Panc1 (cell line): ENCODE data around the gene SKIC2. TPM values are rescaled to one million over a fixed set of nuclear protein-coding genes. Genes with fewer than 3 reads are reported as not detected.

ENCODE experiments used
- ATAC-seq: fragments of 200-7000 bp; cut with Tn5 transposase; 2 replicates; pipeline ENCODE4 v1.9.1; 2020; ENCODE audit warnings: mild to moderate bottlenecking, moderate library complexity
- BruUV-seq: library from RNA; stranded (reverse); fragments of 400-500 nt; replicated peaks from 2 replicates; lab custom pipeline; 2021; lab: Mats Ljungman, UMichigan
- CTCF ChIA-PET: fragments of 300-600 bp; sonication (Branson Sonifier 250); formaldehyde crosslinking; loops from one replicate; lab custom pipeline; 2022; ENCODE audit warnings: antibody characterized with exemption; lab: Charles Lee
- POLR2A ChIA-PET: fragments of 300-600 bp; sonication (Branson Sonifier 250); formaldehyde crosslinking; loops from one replicate; lab custom pipeline; 2022; ENCODE audit warnings: antibody characterized with exemption; lab: Charles Lee
- DNase-seq: peaks from one replicate; pipeline ENCODE4 v3.0.0-alpha.2; 2010; ENCODE audit warnings: low read depth, low spot score
- H3K27ac ChIP-seq: 2 replicates; pipeline ENCODE4 v1.5.1; 2011; ENCODE audit warnings: mild to moderate bottlenecking, low read length, inconsistent platforms
- H3K27me3 ChIP-seq: fragments of 200-500 bp; sonication (Bioruptor generic); 2 replicates; pipeline ENCODE4 v1.6.0; 2014; ENCODE audit warnings: low read length, inconsistent platforms; ENCODE audit not compliant: control insufficient read depth, insufficient read depth
- H3K36me3 ChIP-seq: fragments of 200-500 bp; sonication (Bioruptor generic); 2 replicates; pipeline ENCODE4 v1.5.1; 2014; ENCODE audit warnings: inconsistent platforms, mild to moderate bottlenecking, low read length, moderate library complexity; ENCODE audit not compliant: control insufficient read depth, insufficient read depth
- H3K4me1 ChIP-seq: 2 replicates; pipeline ENCODE4 v1.5.1; 2011; ENCODE audit warnings: inconsistent platforms, mild to moderate bottlenecking, low read length, moderate library complexity; ENCODE audit not compliant: control insufficient read depth, insufficient read depth
- H3K4me3 ChIP-seq, 2 experiments: 2 replicates each; pipeline ENCODE4 v1.5.1; 2011 to 2012; ENCODE audit warnings: low read depth in 2 of 2, low read length in 2 of 2, mild to moderate bottlenecking in 2 of 2, inconsistent platforms in 1 of 2, moderate library complexity in 1 of 2
- H3K9me3 ChIP-seq: fragments of 200-500 bp; sonication (Bioruptor generic); 2 replicates; pipeline ENCODE4 v1.5.1; 2014; ENCODE audit warnings: low read depth, mild to moderate bottlenecking, inconsistent platforms, low read length, moderate library complexity; ENCODE audit not compliant: control insufficient read depth, insufficient read depth
- CTCF ChIP-seq: fragments of 450-650 bp; IDR thresholded peaks from 2 replicates; pipeline ENCODE4 v1.5.1; 2017; ENCODE audit warnings: mild to moderate bottlenecking
- POLR2AphosphoS5 ChIP-seq: IDR thresholded peaks from 2 replicates; pipeline ENCODE4 v1.6.1; 2012; ENCODE audit warnings: mild to moderate bottlenecking, low read depth, low read length, moderate library complexity
- SIN3A ChIP-seq: IDR thresholded peaks from 2 replicates; pipeline ENCODE4 v1.6.1; 2012; ENCODE audit warnings: low read depth, mild to moderate bottlenecking, low read length, moderate library complexity, borderline replicate concordance; ENCODE audit not compliant: insufficient read depth
- TCF7L2 ChIP-seq: IDR thresholded peaks from 2 replicates; pipeline ENCODE4 v1.6.1; 2011; ENCODE audit warnings: mild to moderate bottlenecking, low read depth, low read length, inconsistent platforms
- in situ Hi-C: cut with HindIII; loops from 2 replicates; pipeline ENCODE4 v1.10.0; 2016; ENCODE audit warnings: low sequenced_read_pairs, low pct_unique_long_range_greater_than_20kb
- intact Hi-C: fragments of 100-400 bp; cut with micrococcal nuclease; formaldehyde crosslinking; loops from one replicate; pipeline ENCODE4 v1.10.0; 2022; ENCODE audit not compliant: unreplicated experiment
- total RNA-seq: library from RNA; stranded (reverse); gene quantifications from one replicate; pipeline ENCODE4 v1.2.1, GENCODE V29; 2021; ENCODE audit not compliant: unreplicated experiment
- TF ChIP-seq, protein P1 (sequence below), 2 experiments: IDR thresholded peaks; 2 replicates each; pipeline ENCODE4 v1.6.1; 2011 to 2012; ENCODE audit warnings: low read depth in 2 of 2, control low read depth in 1 of 2, low read length in 1 of 2, mild to moderate bottlenecking in 1 of 2, moderate library complexity in 1 of 2; ENCODE audit not compliant: insufficient read depth in 1 of 2

SKIC2 gene
- total RNA-seq, 1 experiment from 2014 or later = 121 TPM

GRCh38 chr6:31915756-31916155 is 43.2 kb upstream of the SKIC2 start:
- DNase-seq (no peak), ATAC-seq (no peak)
- POLR2A ChIA-PET = interaction anchor here (0.7 kb wide), 2 partner anchors 14 to 139 kb away, joined by 4 to 11 read pairs; partner anchors contain the start of genes VWA7 and ZBTB12
- Histone ChIP-seq H3K36me3 (no peaks in the 10 kb centered on the region), H3K4me1 (no peaks in the 10 kb centered on the region), H3K27me3 (no peaks in the 10 kb centered on the region), H3K4me3 (no peak overlapping the region), H3K27ac (no peak overlapping the region), H3K9me3 (no peaks in the 10 kb centered on the region)
- in situ Hi-C loops (no loop called here), intact Hi-C loops (no loop called here)
- CTCF ChIA-PET = no interaction called here
- no peak for TF ChIP-seq SIN3A
- no TSS peak for BruUV-seq

DNA sequence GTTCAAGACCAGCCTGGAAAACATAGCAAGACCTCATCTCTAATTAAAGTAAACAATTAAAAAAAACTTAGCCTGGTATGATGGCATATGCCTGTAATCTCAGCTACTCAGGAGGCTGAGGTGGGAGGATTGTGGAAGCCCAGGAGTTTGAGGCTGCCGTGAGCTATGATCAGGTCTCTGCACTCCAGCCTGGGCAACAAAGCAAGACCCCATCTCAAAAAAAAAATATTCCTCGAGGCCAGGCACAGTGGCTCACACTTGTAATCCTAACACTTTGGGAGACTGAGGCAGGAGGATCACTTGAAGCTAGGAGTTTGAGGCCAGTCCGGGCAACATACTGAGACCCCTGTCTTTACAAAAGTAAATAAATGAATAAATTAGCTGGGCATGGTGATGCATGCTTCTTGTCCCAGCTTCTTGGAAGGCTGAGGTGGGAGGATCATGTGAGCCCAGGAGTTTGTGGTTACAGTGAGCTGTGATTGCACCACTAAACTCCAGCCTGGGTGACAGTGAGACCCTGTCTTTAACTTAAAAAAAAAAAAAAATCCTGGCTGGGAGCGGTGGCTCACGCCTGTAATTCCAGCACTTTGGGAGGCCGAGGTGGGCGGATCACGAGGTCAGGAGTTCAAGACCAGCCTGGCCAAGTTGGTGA is 40.8 kb upstream of the SKIC2 start:
- BruUV-seq = no TSS peak
- H3K36me3 ChIP-seq = no peaks in the 10 kb centered on the region
- ChIA-PET POLR2A (interaction anchor here (0.6 kb wide), 1 partner anchor 9 kb away, joined by 3 read pairs; the partner anchor contains the start of gene C2), CTCF (interaction anchor here (0.7 kb wide), 2 partner anchors 59 to 63 kb away, joined by 3 to 10 read pairs; no protein-coding TSS in a partner anchor)
- no peaks in the 10 kb centered on the region for H3K9me3 ChIP-seq
- ATAC-seq (no peak), DNase-seq (no peak)
- no peaks in the 10 kb centered on the region for H3K4me1 ChIP-seq
- no peak overlapping the region for H3K27ac ChIP-seq
- in situ Hi-C loops (no loop called here), intact Hi-C loops (no loop called here)
- TF ChIP-seq SIN3A = no peak
- TF ChIP-seq CTCF = no peak
- no peak for TF ChIP-seq TCF7L2
- TF ChIP-seq, protein P1, sequence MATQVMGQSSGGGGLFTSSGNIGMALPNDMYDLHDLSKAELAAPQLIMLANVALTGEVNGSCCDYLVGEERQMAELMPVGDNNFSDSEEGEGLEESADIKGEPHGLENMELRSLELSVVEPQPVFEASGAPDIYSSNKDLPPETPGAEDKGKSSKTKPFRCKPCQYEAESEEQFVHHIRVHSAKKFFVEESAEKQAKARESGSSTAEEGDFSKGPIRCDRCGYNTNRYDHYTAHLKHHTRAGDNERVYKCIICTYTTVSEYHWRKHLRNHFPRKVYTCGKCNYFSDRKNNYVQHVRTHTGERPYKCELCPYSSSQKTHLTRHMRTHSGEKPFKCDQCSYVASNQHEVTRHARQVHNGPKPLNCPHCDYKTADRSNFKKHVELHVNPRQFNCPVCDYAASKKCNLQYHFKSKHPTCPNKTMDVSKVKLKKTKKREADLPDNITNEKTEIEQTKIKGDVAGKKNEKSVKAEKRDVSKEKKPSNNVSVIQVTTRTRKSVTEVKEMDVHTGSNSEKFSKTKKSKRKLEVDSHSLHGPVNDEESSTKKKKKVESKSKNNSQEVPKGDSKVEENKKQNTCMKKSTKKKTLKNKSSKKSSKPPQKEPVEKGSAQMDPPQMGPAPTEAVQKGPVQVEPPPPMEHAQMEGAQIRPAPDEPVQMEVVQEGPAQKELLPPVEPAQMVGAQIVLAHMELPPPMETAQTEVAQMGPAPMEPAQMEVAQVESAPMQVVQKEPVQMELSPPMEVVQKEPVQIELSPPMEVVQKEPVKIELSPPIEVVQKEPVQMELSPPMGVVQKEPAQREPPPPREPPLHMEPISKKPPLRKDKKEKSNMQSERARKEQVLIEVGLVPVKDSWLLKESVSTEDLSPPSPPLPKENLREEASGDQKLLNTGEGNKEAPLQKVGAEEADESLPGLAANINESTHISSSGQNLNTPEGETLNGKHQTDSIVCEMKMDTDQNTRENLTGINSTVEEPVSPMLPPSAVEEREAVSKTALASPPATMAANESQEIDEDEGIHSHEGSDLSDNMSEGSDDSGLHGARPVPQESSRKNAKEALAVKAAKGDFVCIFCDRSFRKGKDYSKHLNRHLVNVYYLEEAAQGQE (IDR thresholded peaks at IDR 0.05; ENCODE audit: insufficient read depth in 1 of 2, low read depth in 2 of 2, low read length in 1 of 2) = no peak
- no peak for TF ChIP-seq POLR2AphosphoS5
- no peaks in the 10 kb centered on the region for H3K27me3 ChIP-seq
- H3K4me3 ChIP-seq = no peak overlapping the region
